Skeletal muscle satellite cell (primary cell): Measurements from ENCODE around the gene C20orf144.
A peak's percentile ranks its signal among the peaks of the same experiment; 100 is the strongest.

Experiments used
- H3K27me3 ChIP-seq: 2 replicates; pipeline ENCODE4 v1.7.0; 2013; ENCODE audit warnings: low read length; ENCODE audit not compliant: control insufficient read depth, insufficient read depth
- H3K36me3 ChIP-seq: 2 replicates; pipeline ENCODE4 v1.7.0; 2013; ENCODE audit warnings: mild to moderate bottlenecking, control low read depth, low read length; ENCODE audit not compliant: insufficient read depth
- H3K4me1 ChIP-seq: 2 replicates; pipeline ENCODE4 v1.7.0; 2013; ENCODE audit warnings: low read length; ENCODE audit not compliant: control insufficient read depth, insufficient read depth
- H3K4me2 ChIP-seq: 2 replicates; pipeline ENCODE4 v1.7.0; 2013; ENCODE audit warnings: mild to moderate bottlenecking, low read length
- H3K4me3 ChIP-seq: 2 replicates; pipeline ENCODE4 v1.7.0; 2013; ENCODE audit warnings: low read length
- H3K9ac ChIP-seq: 2 replicates; pipeline ENCODE4 v1.7.0; 2013; ENCODE audit warnings: mild to moderate bottlenecking, low read depth, low read length, moderate library complexity
- H3K9me3 ChIP-seq: replicated peaks from 2 replicates; pipeline ENCODE4 v1.7.0; 2013; ENCODE audit warnings: mild to moderate bottlenecking, control low read depth, low read length

The C20orf144 gene

GRCh38 chr20:33667676-33668465, 5.7 kb downstream of the C20orf144 start:
- H3K27me3 ChIP-seq = no peaks in the 10 kb centered on the region
- peak overlapping the region; percentile 55 for H3K9ac ChIP-seq
- H3K4me1 ChIP-seq = peaks cover 43% of the 10 kb centered on the region
- H3K9me3 ChIP-seq = no peaks in the 10 kb centered on the region
- H3K36me3 ChIP-seq = peaks cover 13% of the 10 kb centered on the region
- H3K4me2 ChIP-seq = peak overlapping the region; percentile 89
- H3K4me3 ChIP-seq = peak overlapping the region; percentile 71

GRCh38 chr20:33668466-33669155, 6.5 kb downstream of the C20orf144 start:
- Histone ChIP-seq H3K4me3 (no peak overlapping the region), H3K27me3 (no peaks in the 10 kb centered on the region), H3K4me2 (peak overlapping the region; percentile 89), H3K4me1 (peaks cover 45% of the 10 kb centered on the region), H3K36me3 (peaks cover 13% of the 10 kb centered on the region), H3K9ac (peak overlapping the region; percentile 14), H3K9me3 (no peaks in the 10 kb centered on the region)

- no peak overlapping the region for H3K4me2 ChIP-seq
- peaks cover 13% of the 10 kb centered on the region for H3K36me3 ChIP-seq
- no peak overlapping the region for H3K9ac ChIP-seq
- no peaks in the 10 kb centered on the region for H3K27me3 ChIP-seq
- no peak overlapping the region for H3K4me3 ChIP-seq
- peaks cover 41% of the 10 kb centered on the region for H3K4me1 ChIP-seq
- H3K9me3 ChIP-seq = no peaks in the 10 kb centered on the region
These were observed 7.1 kb downstream of the C20orf144 start for GRCh38 chr20:33669224-33669623.

- Histone ChIP-seq H3K36me3 (peaks cover 13% of the 10 kb centered on the region), H3K4me2 (no peak overlapping the region), H3K27me3 (no peaks in the 10 kb centered on the region), H3K4me1 (peaks cover 47% of the 10 kb centered on the region), H3K9ac (no peak overlapping the region), H3K9me3 (no peaks in the 10 kb centered on the region), H3K4me3 (no peak overlapping the region)
These were observed 7.9 kb downstream of the C20orf144 start for GRCh38 chr20:33669873-33670640.

- peaks cover 55% of the 10 kb centered on the region for H3K4me1 ChIP-seq
These were observed 8.8 kb downstream of the C20orf144 start for GRCh38 chr20:33670715-33671499.

GRCh38 chr20:33671573-33672288, 9.6 kb downstream of the C20orf144 start:
- Histone ChIP-seq H3K27me3 (no peaks in the 10 kb centered on the region), H3K4me2 (no peak overlapping the region), H3K36me3 (peaks cover 13% of the 10 kb centered on the region), H3K9me3 (no peaks in the 10 kb centered on the region), H3K4me1 (peaks cover 49% of the 10 kb centered on the region), H3K4me3 (no peak overlapping the region), H3K9ac (no peak overlapping the region)

More at GRCh38 chr20:33670715-33671499, 8.8 kb downstream of the C20orf144 start:
- Histone ChIP-seq H3K4me3 (no peak overlapping the region), H3K27me3 (no peaks in the 10 kb centered on the region), H3K36me3 (peaks cover 13% of the 10 kb centered on the region), H3K4me2 (no peak overlapping the region), H3K9me3 (no peaks in the 10 kb centered on the region), H3K9ac (no peak overlapping the region)

GRCh38 chr20:33672426-33673113, 10.4 kb downstream of the C20orf144 start:
- peak overlapping the region; percentile 69 for H3K4me3 ChIP-seq
- H3K4me1 ChIP-seq = peaks cover 41% of the 10 kb centered on the region
- H3K9me3 ChIP-seq = no peaks in the 10 kb centered on the region
- H3K4me2 ChIP-seq = peak overlapping the region; percentile 89
- H3K36me3 ChIP-seq = peaks cover 13% of the 10 kb centered on the region
- no peak overlapping the region for H3K9ac ChIP-seq
- no peaks in the 10 kb centered on the region for H3K27me3 ChIP-seq

GRCh38 chr20:33673114-33673409, 10.9 kb downstream of the C20orf144 start:
- peaks cover 36% of the 10 kb centered on the region for H3K4me1 ChIP-seq
- peak overlapping the region; percentile 89 for H3K4me2 ChIP-seq
- H3K36me3 ChIP-seq = peaks cover 13% of the 10 kb centered on the region
- peak overlapping the region; percentile 66 for H3K9ac ChIP-seq
- H3K27me3 ChIP-seq = no peaks in the 10 kb centered on the region
- no peaks in the 10 kb centered on the region for H3K9me3 ChIP-seq
- H3K4me3 ChIP-seq = peak overlapping the region; percentile 69

- H3K4me3 ChIP-seq = peak overlapping the region; percentile 69
- H3K4me1 ChIP-seq = peaks cover 33% of the 10 kb centered on the region
- H3K36me3 ChIP-seq = peaks cover 11% of the 10 kb centered on the region
- H3K4me2 ChIP-seq = peak overlapping the region; percentile 89
- no peaks in the 10 kb centered on the region for H3K9me3 ChIP-seq
- H3K9ac ChIP-seq = peak overlapping the region; percentile 66
- no peaks in the 10 kb centered on the region for H3K27me3 ChIP-seq
These were observed 11.5 kb downstream of the C20orf144 start for GRCh38 chr20:33673410-33674293.
